IMR-90 (cell line): Measurements from ENCODE around the gene RBM48. TPM values are rescaled to one million over a fixed set of nuclear protein-coding genes. Genes with fewer than 3 reads are reported as not detected.

ENCODE experiments used
- ATAC-seq: fragments of 200-7000 bp; cut with Tn5 transposase; 2 replicates; pipeline ENCODE4 v1.9.1; 2020; ENCODE audit warnings: low read depth, mild to moderate bottlenecking, moderate library complexity
- BruUV-seq: library from RNA; stranded (reverse); fragments of 400-500 nt; replicated peaks from 2 replicates; lab custom pipeline; 2021; lab: Mats Ljungman, UMichigan
- CTCF ChIA-PET: fragments of 300-600 bp; formaldehyde crosslinking; extraction: SDS; loops from one replicate; lab custom pipeline; 2021; ENCODE audit warnings: antibody characterized with exemption; lab: Yijun Ruan, JAX
- POLR2A ChIA-PET: fragments of 300-600 bp; sonication (Branson Sonifier 250); formaldehyde crosslinking; loops from one replicate; lab custom pipeline; 2022; ENCODE audit warnings: antibody characterized with exemption; ENCODE audit not compliant: unreplicated experiment; lab: Charles Lee
- DNase-seq: peaks from one replicate; pipeline ENCODE4 v3.0.0; 2013
- H2AFZ ChIP-seq: replicated peaks from 2 replicates; pipeline ENCODE3; 2013; ENCODE audit warnings: low read length, mild to moderate bottlenecking; ENCODE audit not compliant: poor library complexity
- H2AK5ac ChIP-seq: 2 replicates; pipeline ENCODE4 v1.6.1; 2013; ENCODE audit warnings: low read depth, low read length, inconsistent platforms
- H2AK9ac ChIP-seq: replicated peaks from 2 replicates; pipeline ENCODE3; 2013; ENCODE audit warnings: mild to moderate bottlenecking, low read depth, low read length, moderate library complexity; ENCODE audit not compliant: poor library complexity
- H2BK120ac ChIP-seq: 2 replicates; pipeline ENCODE4 v1.6.1; 2013; ENCODE audit warnings: low read depth, low read length, inconsistent platforms
- H2BK15ac ChIP-seq: 3 replicates; pipeline ENCODE4 v1.6.1; 2013; ENCODE audit warnings: low read depth, low read length, inconsistent platforms
- H2BK20ac ChIP-seq: 2 replicates; pipeline ENCODE4 v1.6.1; 2013; ENCODE audit warnings: low read depth, mild to moderate bottlenecking, inconsistent platforms, low read length, moderate library complexity
- H2BK5ac ChIP-seq: 2 replicates; pipeline ENCODE4 v1.6.1; 2013; ENCODE audit warnings: mild to moderate bottlenecking, low read depth, low read length, inconsistent platforms; ENCODE audit not compliant: poor library complexity, severe bottlenecking
- H3K14ac ChIP-seq: replicated peaks from 2 replicates; pipeline ENCODE4 v1.6.1; 2013; ENCODE audit warnings: low read depth, low read length, inconsistent platforms
- H3K18ac ChIP-seq: 2 replicates; pipeline ENCODE4 v1.6.1; 2013; ENCODE audit warnings: low read depth, low read length, control low read depth
- H3K23ac ChIP-seq: 2 replicates; pipeline ENCODE4 v1.6.1; 2013; ENCODE audit warnings: low read depth, low read length, inconsistent platforms
- H3K27ac ChIP-seq: 2 replicates; pipeline ENCODE4 v1.5.1; 2013; ENCODE audit warnings: mild to moderate bottlenecking, control low read depth, low read length; ENCODE audit not compliant: insufficient read depth
- H3K27me3 ChIP-seq: 2 replicates; pipeline ENCODE4 v1.6.1; 2013; ENCODE audit warnings: low read length; ENCODE audit not compliant: control insufficient read depth, insufficient read depth
- H3K36me3 ChIP-seq: 2 replicates; pipeline ENCODE4 v1.6.1; 2013; ENCODE audit warnings: low read length, mixed read lengths; ENCODE audit not compliant: control insufficient read depth, insufficient read depth
- H3K4ac ChIP-seq: 2 replicates; pipeline ENCODE4 v1.6.1; 2013; ENCODE audit warnings: low read depth, low read length, inconsistent platforms
- H3K4me1 ChIP-seq: 2 replicates; pipeline ENCODE4 v1.6.1; 2013; ENCODE audit warnings: low read length, mixed read lengths; ENCODE audit not compliant: control insufficient read depth, insufficient read depth
- H3K4me2 ChIP-seq: 2 replicates; pipeline ENCODE4 v1.6.1; 2013; ENCODE audit warnings: low read depth, mild to moderate bottlenecking, control low read depth, low read length, moderate library complexity
- H3K4me3 ChIP-seq: 2 replicates; pipeline ENCODE4 v1.5.1; 2013; ENCODE audit warnings: low read depth, mild to moderate bottlenecking, control low read depth, low read length, moderate library complexity; ENCODE audit not compliant: insufficient read depth
- H3K56ac ChIP-seq: 2 replicates; pipeline ENCODE4 v1.6.1; 2013; ENCODE audit warnings: low read length, inconsistent platforms; ENCODE audit not compliant: insufficient read depth; ENCODE audit errors: extremely low read depth
- H3K79me1 ChIP-seq, 2 experiments: 2 replicates each; pipeline ENCODE4 v1.6.1; 2013; ENCODE audit warnings: low read length in 2 of 2, inconsistent platforms in 1 of 2, low read depth in 1 of 2
- H3K9ac ChIP-seq: 2 replicates; pipeline ENCODE4 v1.6.1; 2013; ENCODE audit warnings: low read depth, low read length, control low read depth
- H3K9me1 ChIP-seq: 2 replicates; pipeline ENCODE4 v1.6.1; 2013; ENCODE audit warnings: low read length, inconsistent platforms; ENCODE audit not compliant: insufficient read depth
- H3K9me3 ChIP-seq: 2 replicates; pipeline ENCODE4 v1.6.1; 2013; ENCODE audit warnings: low read length; ENCODE audit not compliant: control insufficient read depth, insufficient read depth
- H4K20me1 ChIP-seq: 2 replicates; pipeline ENCODE4 v1.6.1; 2013; ENCODE audit warnings: low read length, inconsistent platforms; ENCODE audit not compliant: insufficient read depth
- H4K5ac ChIP-seq: 2 replicates; pipeline ENCODE4 v1.6.1; 2013; ENCODE audit warnings: mild to moderate bottlenecking, low read depth, low read length, control low read depth
- H4K8ac ChIP-seq, 2 experiments: 2 replicates each; pipeline ENCODE4 v1.6.1; 2013; ENCODE audit warnings: low read depth in 2 of 2, low read length in 2 of 2, control low read depth in 1 of 2, inconsistent platforms in 1 of 2
- H4K91ac ChIP-seq: 2 replicates; pipeline ENCODE4 v1.6.1; 2013; ENCODE audit warnings: low read depth, low read length, inconsistent platforms; ENCODE audit not compliant: insufficient read depth
- BHLHE40 ChIP-seq: fragments of 150-350 bp; IDR thresholded peaks from 2 replicates; pipeline ENCODE4 v1.6.1; 2016; ENCODE audit warnings: mild to moderate bottlenecking, low read depth, low read length
- CEBPB ChIP-seq: IDR thresholded peaks from 2 replicates; pipeline ENCODE4 v1.6.1; 2012; ENCODE audit warnings: low read depth, low read length, improper control_type of control experiment
- CHD1 ChIP-seq: IDR thresholded peaks from 2 replicates; pipeline ENCODE4 v1.6.1; 2012; ENCODE audit warnings: low read depth, low read length, improper control_type of control experiment
- MXI1 ChIP-seq: IDR thresholded peaks from 2 replicates; pipeline ENCODE4 v1.6.1; 2012; ENCODE audit warnings: low read depth, mild to moderate bottlenecking, low read length, moderate library complexity, borderline replicate concordance
- POLR2A ChIP-seq: IDR thresholded peaks from 2 replicates; pipeline ENCODE4 v1.6.1; 2012; ENCODE audit warnings: mild to moderate bottlenecking, low read depth, low read length
- RCOR1 ChIP-seq: IDR thresholded peaks from 2 replicates; pipeline ENCODE4 v1.6.1; 2012; ENCODE audit warnings: mild to moderate bottlenecking, low read length, improper control_type of control experiment; ENCODE audit not compliant: insufficient replicate concordance
- WGBS, 2 experiments: methylation state at CpG; one replicate each; pipeline versions ENCODE4 v1.1.5 to v1.1.7; 2013; ENCODE audit warnings: missing lambda C conversion rate in 2 of 2; ENCODE audit not compliant: insufficient read length in 1 of 2; ENCODE audit errors: extremely low coverage in 2 of 2; 5-methylcytosine and 5-hydroxymethylcytosine counted together
- dilution Hi-C: fragments of 300-500 bp; cut with HindIII; formaldehyde crosslinking; loops from one replicate; pipeline ENCODE4 v1.14.3; 2018; ENCODE audit warnings: low sequenced_read_pairs; ENCODE audit not compliant: unreplicated experiment
- in situ Hi-C: fragments of 300-500 bp; cut with MboI; formaldehyde crosslinking; loops from 3 replicates; pipeline ENCODE4 v1.14.3; 2019; ENCODE audit warnings: low sequenced_read_pairs, inconsistent platforms, mixed read lengths
- intact Hi-C: fragments of 100-400 bp; cut with micrococcal nuclease; formaldehyde crosslinking; loops from 2 replicates; pipeline ENCODE4 v1.10.0; 2022
- polyA plus RNA-seq, 3 experiments: library from polyadenylated mRNA; depleted of rRNA; stranded (reverse); fragments of >200 nt; gene quantifications; 2 replicates each; pipeline ENCODE4 v1.2.3, GENCODE V29; 2012; ENCODE audit warnings: low replicate concordance in 1 of 3
- total RNA-seq: library from RNA; depleted of rRNA; stranded (reverse); fragments of >200 nt; gene quantifications from 2 replicates; pipeline ENCODE4 v1.2.3, GENCODE V29; 2012
- TF ChIP-seq, protein P1 (sequence below): fragments of 150-350 bp; IDR thresholded peaks from 2 replicates; pipeline ENCODE4 v1.6.1; 2017; ENCODE audit warnings: mild to moderate bottlenecking, antibody characterized with exemption, low read length, low read depth
- TF ChIP-seq, protein P2 (sequence below): conservative IDR thresholded peaks from 2 replicates; pipeline ENCODE4 v1.5.1; 2012; ENCODE audit warnings: mild to moderate bottlenecking, low read depth, low read length, improper control_type of control experiment

Gene RBM48
- total and polyA plus RNA-seq, 2 of the 4 experiments (the other 2 are of a cell fraction): 5.1 to 5.6 TPM

DNA sequence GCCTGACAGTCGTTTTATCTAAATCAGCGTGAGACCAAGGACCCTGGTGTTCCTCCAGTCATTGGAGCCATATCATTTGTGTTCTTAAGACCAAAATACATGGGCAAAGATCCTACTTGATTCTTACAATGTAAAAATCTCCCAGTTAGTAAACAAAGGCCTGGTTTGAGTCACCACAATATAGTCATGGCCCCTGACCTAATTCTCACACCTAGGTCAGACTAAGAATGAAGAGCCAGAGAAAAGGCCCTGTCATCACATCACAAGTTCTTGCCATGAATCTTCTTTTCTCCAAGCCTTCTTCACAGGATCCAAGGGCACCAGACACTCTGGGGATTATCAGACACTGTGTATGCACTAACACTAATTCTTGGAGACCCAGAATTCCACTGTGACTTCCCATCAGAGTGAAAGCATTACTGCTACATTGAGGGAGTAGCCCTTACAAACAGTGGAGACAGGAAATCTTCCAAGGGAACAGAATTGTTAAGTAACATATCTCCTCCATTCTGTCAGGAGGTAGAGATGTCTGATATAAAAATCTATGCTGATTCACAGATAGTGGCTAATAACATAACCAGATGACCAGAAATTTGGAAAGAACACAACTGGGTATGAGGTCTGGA is 43.2 kb upstream of the RBM48 start:
- intact Hi-C loops: no loop called here
- Histone ChIP-seq H3K14ac (no peak overlapping the region), H4K20me1 (no peaks in the 10 kb centered on the region), H3K27me3 (no peaks in the 10 kb centered on the region), H2AK5ac (no peak overlapping the region), H3K79me1 (no peaks in the 10 kb centered on the region), H3K9me1 (peaks cover 4% of the 10 kb centered on the region; the same call in 1 of the 2 replicates), H3K56ac (no peak overlapping the region), H2BK15ac (no peak overlapping the region), H3K4me3 (no peak overlapping the region), H2BK20ac (no peak overlapping the region), H2BK5ac (no peak overlapping the region), H3K23ac (no peak overlapping the region), H3K9ac (no peak overlapping the region), H3K27ac (no peak overlapping the region), H3K9me3 (no peaks in the 10 kb centered on the region), H3K4ac (no peak overlapping the region), H4K91ac (no peak overlapping the region), H3K18ac (no peak overlapping the region), H4K8ac (no peak overlapping the region), H2AK9ac (no peak overlapping the region), H2BK120ac (no peak overlapping the region), H2AFZ (no peak overlapping the region), H3K4me1 (no peaks in the 10 kb centered on the region), H3K36me3 (peaks cover 12% of the 10 kb centered on the region), H4K5ac (no peak overlapping the region), H3K4me2 (no peak overlapping the region)
- DNase-seq: no peak
- dilution Hi-C loops: no loop called here
- CTCF ChIA-PET: no interaction called here
- BruUV-seq: no TSS peak
- no peak; the same call in 1 of the 2 replicates for ATAC-seq
- POLR2A ChIA-PET: no interaction called here
- in situ Hi-C loops: no loop called here
- TF ChIP-seq POLR2A (no peak), CEBPB (no peak), MXI1 (no peak), RCOR1 (no peak), BHLHE40 (no peak), CHD1 (no peak)
- TF ChIP-seq, protein P1, sequence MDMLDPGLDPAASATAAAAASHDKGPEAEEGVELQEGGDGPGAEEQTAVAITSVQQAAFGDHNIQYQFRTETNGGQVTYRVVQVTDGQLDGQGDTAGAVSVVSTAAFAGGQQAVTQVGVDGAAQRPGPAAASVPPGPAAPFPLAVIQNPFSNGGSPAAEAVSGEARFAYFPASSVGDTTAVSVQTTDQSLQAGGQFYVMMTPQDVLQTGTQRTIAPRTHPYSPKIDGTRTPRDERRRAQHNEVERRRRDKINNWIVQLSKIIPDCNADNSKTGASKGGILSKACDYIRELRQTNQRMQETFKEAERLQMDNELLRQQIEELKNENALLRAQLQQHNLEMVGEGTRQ: no peak
- TF ChIP-seq, protein P2, sequence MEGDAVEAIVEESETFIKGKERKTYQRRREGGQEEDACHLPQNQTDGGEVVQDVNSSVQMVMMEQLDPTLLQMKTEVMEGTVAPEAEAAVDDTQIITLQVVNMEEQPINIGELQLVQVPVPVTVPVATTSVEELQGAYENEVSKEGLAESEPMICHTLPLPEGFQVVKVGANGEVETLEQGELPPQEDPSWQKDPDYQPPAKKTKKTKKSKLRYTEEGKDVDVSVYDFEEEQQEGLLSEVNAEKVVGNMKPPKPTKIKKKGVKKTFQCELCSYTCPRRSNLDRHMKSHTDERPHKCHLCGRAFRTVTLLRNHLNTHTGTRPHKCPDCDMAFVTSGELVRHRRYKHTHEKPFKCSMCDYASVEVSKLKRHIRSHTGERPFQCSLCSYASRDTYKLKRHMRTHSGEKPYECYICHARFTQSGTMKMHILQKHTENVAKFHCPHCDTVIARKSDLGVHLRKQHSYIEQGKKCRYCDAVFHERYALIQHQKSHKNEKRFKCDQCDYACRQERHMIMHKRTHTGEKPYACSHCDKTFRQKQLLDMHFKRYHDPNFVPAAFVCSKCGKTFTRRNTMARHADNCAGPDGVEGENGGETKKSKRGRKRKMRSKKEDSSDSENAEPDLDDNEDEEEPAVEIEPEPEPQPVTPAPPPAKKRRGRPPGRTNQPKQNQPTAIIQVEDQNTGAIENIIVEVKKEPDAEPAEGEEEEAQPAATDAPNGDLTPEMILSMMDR: no peak
- no CpG with 5 or more reads among the region's 2 CpGs for WGBS, 2 experiments
